CD4-positive, CD25-positive, alpha-beta regulatory T cell (primary cell): ENCODE data around the gene HPCAL1. TPM values are rescaled to one million over a fixed set of nuclear protein-coding genes. Genes with fewer than 3 reads are reported as not detected.

Source experiments
- ATAC-seq, 2 donors: fragments of 150-1000 bp; cut with Tn5 transposase; one replicate each; pipeline ENCODE4 v1.10.0; 2021; ENCODE audit warnings: low read depth in 2 of 2, moderate number of reproducible peaks in 2 of 2, moderate library complexity in 1 of 2
- DNase-seq, 3 donors: peaks; one replicate each; pipeline versions ENCODE4 v3.0.0 to v3.0.0-alpha.2; 2012 to 2022; ENCODE audit warnings: mixed read lengths in 1 of 3
- H3K27ac ChIP-seq: one replicate; pipeline ENCODE4 v1.7.0; 2013; ENCODE audit warnings: mild to moderate bottlenecking, low read length; ENCODE audit not compliant: insufficient read depth, poor library complexity, severe bottlenecking
- H3K27me3 ChIP-seq: one replicate; pipeline ENCODE4 v1.7.0; 2013; ENCODE audit warnings: low read length; ENCODE audit not compliant: control insufficient read depth, insufficient read depth
- H3K36me3 ChIP-seq: one replicate; pipeline ENCODE4 v1.7.0; 2013; ENCODE audit warnings: mild to moderate bottlenecking, low read length, moderate library complexity; ENCODE audit not compliant: control insufficient read depth, insufficient read depth
- H3K4me1 ChIP-seq: 2 replicates; pipeline ENCODE4 v1.7.0; 2013; ENCODE audit warnings: mild to moderate bottlenecking, low read length; ENCODE audit not compliant: insufficient read depth, control insufficient read depth, poor library complexity, severe bottlenecking
- H3K4me3 ChIP-seq: one replicate; pipeline ENCODE4 v1.7.0; 2013; ENCODE audit warnings: low read depth, mild to moderate bottlenecking, low read length, moderate library complexity
- H3K9me3 ChIP-seq, 2 experiments: 1 replicate in 1 of 2; 2 replicates in 1 of 2; pipeline ENCODE4 v1.7.0; 2013; ENCODE audit warnings: low read length in 2 of 2, mild to moderate bottlenecking in 1 of 2, moderate library complexity in 1 of 2; ENCODE audit not compliant: control insufficient read depth in 2 of 2
- H3K27ac Mint-ChIP-seq, 3 donors: one replicate each; pipeline ENCODE4 v1.8.0; 2020 to 2022; ENCODE audit warnings: mild to moderate bottlenecking in 3 of 3, mixed read lengths in 3 of 3, moderate library complexity in 2 of 3
- H3K27me3 Mint-ChIP-seq: one replicate; pipeline ENCODE4 v1.8.0; 2022; ENCODE audit warnings: mild to moderate bottlenecking, mixed read lengths
- H3K36me3 Mint-ChIP-seq: one replicate; pipeline ENCODE4 v1.8.0; 2020; ENCODE audit warnings: mixed read lengths
- H3K4me1 Mint-ChIP-seq, 4 donors: one replicate each; pipeline ENCODE4 v1.8.0; 2020 to 2022; ENCODE audit warnings: mixed read lengths in 4 of 4, mild to moderate bottlenecking in 1 of 4
- H3K4me3 Mint-ChIP-seq, 4 donors: one replicate each; pipeline ENCODE4 v1.8.0; 2020 to 2022; ENCODE audit warnings: mild to moderate bottlenecking in 4 of 4, mixed read lengths in 4 of 4, moderate library complexity in 3 of 4
- H3K9me3 Mint-ChIP-seq, 7 donors: one replicate each; pipeline ENCODE4 v1.8.0; 2020 to 2022; ENCODE audit warnings: mixed read lengths in 7 of 7, mild to moderate bottlenecking in 3 of 7, moderate library complexity in 2 of 7
- polyA plus RNA-seq, 4 donors: library from polyadenylated mRNA; unstranded; fragments of 300-500 nt; fragmentation: Illumina TruSeq; gene quantifications; one replicate each; pipeline ENCODE4 v1.2.3, GENCODE V29; 2021
- total RNA-seq: library from RNA; stranded (reverse); gene quantifications from one replicate; pipeline ENCODE4 v1.2.3, GENCODE V29; 2022

Gene HPCAL1
- total and polyA plus RNA-seq, 5 donors from 2014 or later = 33.8 to 95.6 (median 84.8) TPM

DNA sequence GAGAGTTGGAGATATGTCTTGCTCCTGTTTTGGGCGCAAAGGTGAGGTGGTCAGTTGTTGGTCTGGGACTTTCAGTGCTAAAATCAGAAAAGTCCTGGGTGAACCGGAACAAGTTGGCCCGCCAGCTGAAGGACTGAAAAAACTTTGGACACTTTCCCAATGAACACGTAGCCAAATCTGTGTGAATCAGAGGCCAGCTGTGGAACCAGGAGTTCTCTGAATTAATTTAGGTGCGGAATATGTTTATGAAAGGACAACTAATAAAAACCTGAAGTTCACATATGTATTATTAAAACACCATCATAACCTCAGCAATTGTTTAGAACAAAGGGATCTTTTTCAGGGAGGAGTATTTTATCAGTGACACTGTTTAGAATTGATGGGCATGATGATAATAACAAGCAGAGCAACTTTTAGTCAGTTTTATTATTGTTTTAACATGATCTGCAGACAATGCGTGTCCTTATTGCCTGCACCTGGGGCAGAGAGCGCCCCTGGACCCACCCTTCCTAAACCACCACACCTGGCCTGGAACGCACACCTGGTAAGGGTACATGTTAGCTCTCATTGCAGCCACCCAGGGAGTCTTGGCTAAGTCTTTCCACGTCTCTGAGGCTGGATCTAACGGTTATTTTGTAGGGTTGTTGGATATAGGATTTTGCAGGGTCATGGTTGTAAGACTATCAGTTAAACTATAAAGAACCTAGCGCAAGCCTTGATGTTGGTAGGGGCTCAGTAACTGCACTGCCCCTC lies 155.3 kb downstream of the HPCAL1 start:
- no peaks in the 10 kb centered on the region for H3K36me3 Mint-ChIP-seq
- H3K27me3 ChIP-seq = peaks cover 3% of the 10 kb centered on the region
- peaks cover 0 to 1% (median 0%) of the 10 kb centered on the region in 7 donors for H3K9me3 Mint-ChIP-seq
- no peak overlapping the region for H3K27ac Mint-ChIP-seq
- H3K4me1 Mint-ChIP-seq = peaks cover 0 to 2% (median 0%) of the 10 kb centered on the region in 4 donors
- H3K9me3 ChIP-seq = no peaks in the 10 kb centered on the region
- DNase-seq (no peak), ATAC-seq (no peak)
- no peak overlapping the region for H3K4me3 ChIP-seq
- H3K27ac ChIP-seq = no peak overlapping the region
- peaks cover 18% of the 10 kb centered on the region for H3K27me3 Mint-ChIP-seq
- H3K4me1 ChIP-seq = no peaks in the 10 kb centered on the region
- H3K36me3 ChIP-seq = no peaks in the 10 kb centered on the region
- no peak overlapping the region for H3K4me3 Mint-ChIP-seq

DNA sequence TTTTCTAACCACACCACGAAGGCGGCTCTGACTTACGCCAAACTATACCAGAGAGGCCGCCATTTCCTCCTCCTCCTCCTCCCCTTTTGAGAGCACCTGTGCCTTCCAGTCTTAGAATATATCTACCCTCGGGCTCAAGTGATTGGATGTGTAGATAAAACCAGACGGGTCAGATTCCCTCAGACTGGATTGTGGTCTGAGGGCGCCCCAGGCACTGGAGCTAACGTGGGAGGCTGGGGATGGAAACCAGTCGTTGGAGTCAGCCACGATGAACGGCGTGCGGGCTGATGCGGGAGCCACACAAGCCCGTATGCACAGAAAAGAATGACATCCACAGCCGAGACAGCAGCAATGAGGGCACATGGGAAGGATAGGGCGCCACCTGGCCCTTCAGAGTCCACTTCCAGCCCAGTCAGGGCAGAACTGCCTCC lies 157.7 kb downstream of the HPCAL1 start:
- Mint-ChIP-seq H3K27ac (no peak overlapping the region), H3K4me3 (no peak overlapping the region), H3K27me3 (peaks cover 18% of the 10 kb centered on the region), H3K9me3 (peaks cover 0 to 1% (median 0%) of the 10 kb centered on the region in 7 donors), H3K4me1 (no peaks in the 10 kb centered on the region), H3K36me3 (no peaks in the 10 kb centered on the region)
- no peak for DNase-seq
- H3K4me3 ChIP-seq = no peak overlapping the region
- no peak overlapping the region for H3K27ac ChIP-seq
- H3K9me3 ChIP-seq = no peaks in the 10 kb centered on the region
- ATAC-seq = no peak
- no peaks in the 10 kb centered on the region for H3K36me3 ChIP-seq
- H3K4me1 ChIP-seq = no peaks in the 10 kb centered on the region
- peaks cover 3% of the 10 kb centered on the region for H3K27me3 ChIP-seq

DNA sequence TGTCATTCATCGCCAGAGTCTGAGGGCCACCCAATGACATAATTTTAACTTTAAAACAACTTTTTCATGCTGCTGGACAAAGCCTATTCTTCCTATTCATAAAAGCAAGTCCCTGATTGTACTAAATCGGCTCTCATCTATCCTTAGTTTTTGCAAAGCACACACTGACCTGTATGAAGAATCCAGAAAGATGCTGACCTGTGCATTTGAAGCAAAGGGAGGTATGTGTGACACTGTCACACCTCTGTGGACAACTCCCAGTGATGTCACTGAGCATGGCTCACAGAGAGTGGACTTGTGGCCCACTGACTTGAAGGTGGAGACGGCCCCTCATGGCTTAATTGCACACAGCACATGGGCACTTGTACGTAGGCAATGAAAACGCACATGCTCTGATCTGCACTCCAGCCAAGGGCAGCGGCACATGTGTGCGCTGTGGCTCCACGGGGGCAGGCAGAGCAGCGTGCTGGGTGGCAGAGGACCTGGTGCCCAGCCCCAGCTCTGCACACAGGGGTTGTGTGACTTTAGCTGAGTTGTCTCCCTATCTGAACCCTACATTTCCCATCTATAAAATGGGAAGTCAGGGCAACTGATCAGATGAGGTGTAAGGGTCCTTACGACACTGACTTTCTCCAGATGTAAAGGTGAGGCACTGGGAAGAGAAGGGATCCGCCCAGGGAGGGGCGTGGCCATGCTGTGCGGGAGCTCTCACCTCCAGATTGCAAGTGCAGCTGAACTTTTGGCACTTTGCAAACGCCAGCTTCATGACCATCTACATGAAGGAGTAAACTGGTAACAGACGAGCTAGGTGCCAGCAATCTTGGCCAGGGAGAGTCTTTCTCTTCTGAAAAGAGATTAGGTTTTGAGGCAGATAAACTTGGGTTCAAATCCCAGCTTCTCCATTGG lies 159.7 kb downstream of the HPCAL1 start:
- ATAC-seq = no peak
- no peaks in the 10 kb centered on the region for H3K4me1 ChIP-seq
- DNase-seq = no peak
- no peaks in the 10 kb centered on the region for H3K36me3 ChIP-seq
- no peaks in the 10 kb centered on the region for H3K9me3 ChIP-seq
- Mint-ChIP-seq H3K36me3 (no peaks in the 10 kb centered on the region), H3K4me1 (no peaks in the 10 kb centered on the region), H3K4me3 (no peak overlapping the region), H3K9me3 (peaks cover 0 to 1% (median 0%) of the 10 kb centered on the region in 7 donors), H3K27me3 (peaks cover 18% of the 10 kb centered on the region), H3K27ac (no peak overlapping the region)
- no peak overlapping the region for H3K4me3 ChIP-seq
- no peak overlapping the region for H3K27ac ChIP-seq
- peaks cover 3% of the 10 kb centered on the region for H3K27me3 ChIP-seq

DNA sequence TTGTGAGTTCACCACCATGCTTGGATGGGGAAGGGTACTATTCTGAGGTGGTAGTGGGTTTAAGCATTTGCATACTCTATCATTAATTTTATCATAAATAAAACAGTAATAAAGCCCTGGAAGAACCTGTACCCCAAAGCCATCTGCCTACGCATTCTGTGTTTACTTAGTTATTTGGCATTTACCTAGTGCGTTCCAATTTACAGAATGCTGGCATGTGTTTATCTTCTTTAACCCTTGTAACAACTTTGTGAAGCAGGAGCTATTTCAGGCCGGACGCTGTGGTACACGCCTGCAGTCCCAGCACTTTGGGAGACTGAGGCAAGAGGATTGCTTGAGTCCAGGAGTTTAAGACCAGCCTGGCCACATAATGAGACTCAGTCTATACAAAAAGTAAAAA lies 163.2 kb downstream of the HPCAL1 start:
- H3K27me3 ChIP-seq = no peaks in the 10 kb centered on the region
- no peak overlapping the region for H3K4me3 Mint-ChIP-seq
- no peaks in the 10 kb centered on the region for H3K36me3 Mint-ChIP-seq

DNA sequence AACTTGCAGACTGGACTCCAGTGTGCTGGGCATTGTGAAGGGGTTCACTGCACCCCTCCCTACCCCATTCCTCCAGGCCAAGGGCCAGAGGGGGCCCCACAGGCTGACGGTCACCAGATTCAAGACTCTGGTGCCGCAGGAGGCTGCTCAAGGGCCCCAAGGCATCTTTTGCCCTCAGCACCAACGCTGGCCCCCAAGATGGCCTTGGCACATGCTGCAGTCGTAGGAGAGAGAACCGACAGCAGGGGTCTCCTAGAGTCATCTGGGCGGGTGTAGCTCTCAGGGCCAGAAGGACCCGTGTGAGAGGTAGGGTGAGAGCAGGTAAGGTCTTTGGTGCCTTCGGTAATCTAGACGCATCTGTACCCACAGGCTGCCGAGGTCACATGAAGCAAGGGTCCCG lies 164.1 kb downstream of the HPCAL1 start:
- Mint-ChIP-seq H3K9me3 (no peaks in the 10 kb centered on the region), H3K27ac (no peak overlapping the region), H3K4me3 (no peak overlapping the region), H3K27me3 (peaks cover 11% of the 10 kb centered on the region), H3K4me1 (no peaks in the 10 kb centered on the region), H3K36me3 (no peaks in the 10 kb centered on the region)
- no peaks in the 10 kb centered on the region for H3K9me3 ChIP-seq
- H3K27ac ChIP-seq = no peak overlapping the region
- H3K4me3 ChIP-seq = no peak overlapping the region
- H3K36me3 ChIP-seq = no peaks in the 10 kb centered on the region
- ATAC-seq (no peak), DNase-seq (no peak)
- H3K4me1 ChIP-seq = no peaks in the 10 kb centered on the region
- H3K27me3 ChIP-seq = no peaks in the 10 kb centered on the region

More for the DNA sequence above, 163.2 kb downstream of the HPCAL1 start:
- no peak for ATAC-seq
- no peak overlapping the region for H3K4me3 ChIP-seq
- no peaks in the 10 kb centered on the region for H3K9me3 ChIP-seq
- H3K4me1 ChIP-seq = no peaks in the 10 kb centered on the region
- H3K27me3 Mint-ChIP-seq = peaks cover 14% of the 10 kb centered on the region
- no peaks in the 10 kb centered on the region for H3K9me3 Mint-ChIP-seq
- no peak overlapping the region for H3K27ac Mint-ChIP-seq
- no peaks in the 10 kb centered on the region for H3K4me1 Mint-ChIP-seq
- no peaks in the 10 kb centered on the region for H3K36me3 ChIP-seq
- H3K27ac ChIP-seq = no peak overlapping the region
- no peak for DNase-seq

DNA sequence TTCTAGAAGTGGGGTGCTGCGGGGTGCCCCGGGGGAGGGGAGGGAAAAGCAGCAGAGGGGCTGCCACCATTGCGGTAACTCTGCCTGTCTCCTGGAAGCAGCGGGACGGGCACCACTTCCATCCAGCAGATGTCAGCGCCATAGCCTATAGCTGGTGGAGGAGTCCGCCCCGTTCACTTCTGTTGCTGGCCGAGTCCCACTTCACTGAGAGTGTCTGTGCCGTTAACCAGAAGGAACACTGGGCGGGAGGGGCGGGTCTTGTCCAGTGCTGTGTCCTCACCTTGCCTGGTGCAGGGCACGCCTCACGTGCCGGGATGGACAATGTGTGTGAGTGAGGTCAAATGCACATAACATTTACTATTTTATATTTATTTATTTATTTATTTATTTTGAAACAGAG lies 164.7 kb downstream of the HPCAL1 start:
- DNase-seq (no peak), ATAC-seq (no peak)
- H3K9me3 ChIP-seq = no peaks in the 10 kb centered on the region
- no peak overlapping the region for H3K4me3 Mint-ChIP-seq
- no peaks in the 10 kb centered on the region for H3K36me3 ChIP-seq
- no peak overlapping the region for H3K27ac ChIP-seq
- H3K36me3 Mint-ChIP-seq = no peaks in the 10 kb centered on the region
- no peaks in the 10 kb centered on the region for H3K27me3 ChIP-seq
- no peaks in the 10 kb centered on the region for H3K4me1 Mint-ChIP-seq
- no peak overlapping the region for H3K4me3 ChIP-seq
- H3K27me3 Mint-ChIP-seq = peaks cover 5% of the 10 kb centered on the region
- H3K27ac Mint-ChIP-seq = no peak overlapping the region
- no peaks in the 10 kb centered on the region for H3K4me1 ChIP-seq
- H3K9me3 Mint-ChIP-seq = no peaks in the 10 kb centered on the region

DNA sequence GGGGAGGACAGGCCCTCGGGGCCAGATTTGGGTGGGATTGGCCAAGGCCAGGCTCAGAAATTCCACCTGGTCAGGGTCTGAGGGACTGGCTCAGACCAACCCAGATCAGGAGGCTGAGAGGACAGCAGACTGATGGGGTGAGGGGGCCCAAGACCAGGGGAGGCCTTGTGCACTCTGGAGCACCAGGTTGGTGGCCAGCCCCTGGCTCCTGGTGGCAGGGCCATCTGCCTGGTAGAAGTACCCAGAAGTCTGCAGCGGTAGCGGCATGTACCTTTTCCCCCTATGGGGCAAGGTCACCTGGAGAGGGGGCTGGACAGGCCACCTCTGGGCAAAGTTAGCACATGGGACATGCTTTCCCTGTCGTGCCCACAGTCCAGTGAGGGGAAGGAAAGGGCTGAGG lies 166.6 kb downstream of the HPCAL1 start:
- H3K36me3 Mint-ChIP-seq = no peaks in the 10 kb centered on the region
- no peaks in the 10 kb centered on the region for H3K9me3 ChIP-seq
- H3K4me3 ChIP-seq = no peak overlapping the region
- H3K27ac Mint-ChIP-seq = no peak overlapping the region
- H3K4me1 Mint-ChIP-seq = no peaks in the 10 kb centered on the region
- ATAC-seq = no peak
- H3K27ac ChIP-seq = no peak overlapping the region
- no peaks in the 10 kb centered on the region for H3K27me3 ChIP-seq
- no peak for DNase-seq
- no peaks in the 10 kb centered on the region for H3K36me3 ChIP-seq
- H3K4me1 ChIP-seq = no peaks in the 10 kb centered on the region
- H3K9me3 Mint-ChIP-seq = no peaks in the 10 kb centered on the region
- H3K4me3 Mint-ChIP-seq = no peak overlapping the region
- H3K27me3 Mint-ChIP-seq = peaks cover 5% of the 10 kb centered on the region
